ENCODE measurements around the gene SEMA4D. TPM values are rescaled to one million over a fixed set of nuclear protein-coding genes. Genes with fewer than 3 reads are reported as not detected.
A peak's percentile ranks its signal among the peaks of the same experiment; 100 is the strongest.

Gene SEMA4D
- total and polyA plus RNA-seq, 2 of the 13 experiments (the other 11 are each of a cell fraction or from before 2014, with no cell fraction given): 0.13 to 0.16 TPM

DNA sequence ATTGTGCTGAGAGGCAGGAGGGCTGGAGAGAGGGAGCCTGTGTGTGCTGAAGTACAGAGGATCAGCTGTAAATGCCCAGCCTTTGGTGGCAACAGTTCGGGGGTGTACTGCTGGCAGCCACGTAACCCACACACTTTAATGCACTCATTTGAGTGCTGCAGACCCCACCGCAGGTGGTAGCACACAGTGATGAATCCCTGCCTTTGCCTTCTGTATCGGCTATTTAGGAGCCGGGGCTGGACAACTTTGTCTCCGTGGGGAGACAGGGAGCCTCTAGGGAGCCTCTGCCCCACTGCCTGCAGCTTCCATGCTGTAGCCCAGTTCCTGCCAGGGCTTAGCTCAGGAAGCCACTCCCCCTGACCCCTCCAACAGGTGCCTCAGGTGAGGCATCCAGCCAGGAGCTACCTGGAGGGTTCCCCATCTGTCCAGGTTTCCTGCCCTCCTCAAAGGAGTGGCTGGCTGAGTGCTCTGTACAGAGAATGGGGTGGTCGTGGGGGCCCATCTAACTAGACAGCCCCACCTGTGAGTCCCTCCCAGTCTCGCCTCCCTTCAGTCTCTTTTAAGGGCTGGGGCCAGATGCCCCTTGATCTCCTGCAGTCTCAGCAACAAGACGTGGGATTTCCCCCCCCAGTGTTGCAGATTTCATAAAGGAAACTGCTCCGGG lies 135.1 kb downstream of the SEMA4D start:
- no peaks in the 10 kb centered on the region for H3K9me3 ChIP-seq (ENCODE audit: low read length)
- ChIA-PET POLR2A (interaction anchor here (1.4 kb wide), 1 partner anchor 194 kb away, joined by 4 read pairs; no protein-coding TSS in a partner anchor), CTCF (ENCODE audit: low intra/inter-chr PET ratio, low total read pairs) (no interaction called here)
- H3K4me1 ChIP-seq (ENCODE audit: insufficient read depth, low read length): peaks cover 66% of the 10 kb centered on the region
- intact Hi-C loops (cut with micrococcal nuclease; ENCODE audit: unreplicated experiment) (no loop called here), in situ Hi-C loops (cut with HindIII; ENCODE audit: extremely low pct_ligation_motif_present, low pct_unique_long_range_greater_than_20kb) (no loop called here)
- no peak overlapping the region for H3K4me3 ChIP-seq (replicated peaks in 1 of 3; ENCODE audit: insufficient read depth in 1 of 3, low read depth in 2 of 3, low read length in 3 of 3)
- no peak overlapping the region for H3K27ac ChIP-seq (ENCODE audit: extremely low read length, insufficient read depth, low read length)
- no peak overlapping the region for H3K4me2 ChIP-seq (ENCODE audit: low read depth, low read length)
- no peaks in the 10 kb centered on the region for H3K79me2 ChIP-seq (ENCODE audit: insufficient read depth, low read length)
- no peaks in the 10 kb centered on the region for H3K27me3 ChIP-seq (ENCODE audit: control insufficient read depth in 1 of 2, insufficient read depth in 2 of 2, low read length in 2 of 2)
- no peaks in the 10 kb centered on the region for H4K20me1 ChIP-seq (ENCODE audit: insufficient read depth, low read length)
- FAIRE-seq: no peak
- DNase-seq (ENCODE audit: low spot score): no peak
- WGBS (ENCODE audit: low lambda C conversion rate): 100% methylated on average over 5 of the region's 10 CpGs
- H2AFZ ChIP-seq (ENCODE audit: low read length): no peak overlapping the region
- TF ChIP-seq ZBTB38 (CRISPR knock-in tag; IDR thresholded peaks at IDR 0.05) (0 out of 2 replicates have a peak, but pooled peaks have one; percentile 26), KDM1A (CRISPR knock-in tag; IDR thresholded peaks at IDR 0.05) (no peak)
- H3K36me3 ChIP-seq (replicated peaks in 1 of 2; ENCODE audit: control insufficient read depth in 1 of 2, insufficient read depth in 2 of 2, low read length in 2 of 2): peaks cover 12 to 32% of the 10 kb centered on the region in 2 experiments
- no TSS peak for BruUV-seq (replicated peaks)
- no peak for ATAC-seq
- H3K9ac ChIP-seq (ENCODE audit: insufficient read depth, low read depth, low read length): no peak overlapping the region

DNA sequence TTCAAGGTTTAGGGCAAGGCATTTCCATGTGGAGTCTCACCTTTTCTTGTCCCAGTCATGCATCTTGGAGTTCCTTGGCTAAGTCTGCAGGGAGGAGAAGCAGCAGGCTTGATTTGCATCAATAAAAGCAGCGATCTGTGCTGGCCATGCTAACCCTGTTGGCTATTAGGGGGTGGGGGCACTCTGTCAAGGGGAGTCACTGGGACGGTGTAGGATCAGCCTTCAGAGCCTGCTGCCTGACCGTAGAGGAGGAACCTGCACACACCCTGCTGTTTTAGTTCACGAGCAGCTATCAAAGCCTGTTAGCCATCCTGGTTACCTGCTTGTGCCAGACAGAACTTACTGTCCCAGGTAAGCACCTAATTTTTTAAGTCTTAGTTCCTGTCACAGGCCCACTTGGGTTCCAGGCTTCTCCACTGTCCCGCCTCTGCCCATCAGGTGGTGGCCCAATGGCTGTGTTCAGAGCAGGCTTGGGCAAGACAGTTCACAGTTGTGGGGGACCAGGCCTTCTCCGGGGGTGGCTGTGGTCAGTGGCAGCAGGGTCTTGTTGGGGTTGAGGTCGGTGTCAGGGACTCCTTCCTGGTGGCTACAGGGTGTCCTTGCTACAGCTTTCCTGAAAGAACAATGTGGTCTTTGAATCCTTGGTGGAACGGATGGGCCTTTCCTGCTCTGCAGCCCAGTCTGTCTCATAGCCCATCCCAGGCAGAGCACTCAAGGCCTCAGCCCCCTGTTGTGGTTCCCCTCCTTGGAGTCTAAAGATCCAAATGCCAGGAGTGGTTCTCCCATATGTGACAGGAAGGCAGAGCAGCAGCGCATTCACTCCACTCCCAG lies 135.9 kb downstream of the SEMA4D start:
- no TSS peak for BruUV-seq (replicated peaks)
- Histone ChIP-seq H3K27me3 (ENCODE audit: control insufficient read depth in 1 of 2, insufficient read depth in 2 of 2, low read length in 2 of 2) (no peaks in the 10 kb centered on the region), H3K9me3 (ENCODE audit: low read length) (no peaks in the 10 kb centered on the region), H3K79me2 (ENCODE audit: insufficient read depth, low read length) (no peaks in the 10 kb centered on the region), H3K4me1 (ENCODE audit: insufficient read depth, low read length) (peaks cover 74% of the 10 kb centered on the region), H4K20me1 (ENCODE audit: insufficient read depth, low read length) (no peaks in the 10 kb centered on the region), H3K4me3 (replicated peaks in 1 of 3; ENCODE audit: insufficient read depth in 1 of 3, low read depth in 2 of 3, low read length in 3 of 3) (no peak overlapping the region), H2AFZ (ENCODE audit: low read length) (no peak overlapping the region), H3K27ac (ENCODE audit: extremely low read length, insufficient read depth, low read length) (no peak overlapping the region), H3K9ac (ENCODE audit: insufficient read depth, low read depth, low read length) (no peak overlapping the region), H3K36me3 (replicated peaks in 1 of 2; ENCODE audit: control insufficient read depth in 1 of 2, insufficient read depth in 2 of 2, low read length in 2 of 2) (peaks cover 13 to 33% of the 10 kb centered on the region in 2 experiments), H3K4me2 (ENCODE audit: low read depth, low read length) (no peak overlapping the region)
- FAIRE-seq (no peak), DNase-seq (ENCODE audit: low spot score) (no peak), ATAC-seq (no peak)
- ChIA-PET CTCF (ENCODE audit: low intra/inter-chr PET ratio, low total read pairs) (no interaction called here), POLR2A (no interaction called here)
- intact Hi-C loops (cut with micrococcal nuclease; ENCODE audit: unreplicated experiment): no loop called here
- in situ Hi-C loops (cut with HindIII; ENCODE audit: extremely low pct_ligation_motif_present, low pct_unique_long_range_greater_than_20kb): no loop called here
- 90% methylated on average over 3 of the region's 9 CpGs for WGBS (ENCODE audit: low lambda C conversion rate)
- TF ChIP-seq HNRNPLL (IDR thresholded peaks at IDR 0.05; ENCODE audit: low read depth, low read length, poor library complexity, severe bottlenecking): no peak
- TF ChIP-seq, protein P1, sequence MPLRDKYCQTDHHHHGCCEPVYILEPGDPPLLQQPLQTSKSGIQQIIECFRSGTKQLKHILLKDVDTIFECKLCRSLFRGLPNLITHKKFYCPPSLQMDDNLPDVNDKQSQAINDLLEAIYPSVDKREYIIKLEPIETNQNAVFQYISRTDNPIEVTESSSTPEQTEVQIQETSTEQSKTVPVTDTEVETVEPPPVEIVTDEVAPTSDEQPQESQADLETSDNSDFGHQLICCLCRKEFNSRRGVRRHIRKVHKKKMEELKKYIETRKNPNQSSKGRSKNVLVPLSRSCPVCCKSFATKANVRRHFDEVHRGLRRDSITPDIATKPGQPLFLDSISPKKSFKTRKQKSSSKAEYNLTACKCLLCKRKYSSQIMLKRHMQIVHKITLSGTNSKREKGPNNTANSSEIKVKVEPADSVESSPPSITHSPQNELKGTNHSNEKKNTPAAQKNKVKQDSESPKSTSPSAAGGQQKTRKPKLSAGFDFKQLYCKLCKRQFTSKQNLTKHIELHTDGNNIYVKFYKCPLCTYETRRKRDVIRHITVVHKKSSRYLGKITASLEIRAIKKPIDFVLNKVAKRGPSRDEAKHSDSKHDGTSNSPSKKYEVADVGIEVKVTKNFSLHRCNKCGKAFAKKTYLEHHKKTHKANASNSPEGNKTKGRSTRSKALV (CRISPR knock-in tag; IDR thresholded peaks at IDR 0.05): no peak
- TF ChIP-seq ZNF614 (CRISPR knock-in tag; IDR thresholded peaks at IDR 0.05; ENCODE audit: borderline replicate concordance): no peak
- no peak for TF ChIP-seq REPIN1 (CRISPR knock-in tag; IDR thresholded peaks at IDR 0.05; ENCODE audit: borderline replicate concordance, low read depth)
- TF ChIP-seq, protein P2, sequence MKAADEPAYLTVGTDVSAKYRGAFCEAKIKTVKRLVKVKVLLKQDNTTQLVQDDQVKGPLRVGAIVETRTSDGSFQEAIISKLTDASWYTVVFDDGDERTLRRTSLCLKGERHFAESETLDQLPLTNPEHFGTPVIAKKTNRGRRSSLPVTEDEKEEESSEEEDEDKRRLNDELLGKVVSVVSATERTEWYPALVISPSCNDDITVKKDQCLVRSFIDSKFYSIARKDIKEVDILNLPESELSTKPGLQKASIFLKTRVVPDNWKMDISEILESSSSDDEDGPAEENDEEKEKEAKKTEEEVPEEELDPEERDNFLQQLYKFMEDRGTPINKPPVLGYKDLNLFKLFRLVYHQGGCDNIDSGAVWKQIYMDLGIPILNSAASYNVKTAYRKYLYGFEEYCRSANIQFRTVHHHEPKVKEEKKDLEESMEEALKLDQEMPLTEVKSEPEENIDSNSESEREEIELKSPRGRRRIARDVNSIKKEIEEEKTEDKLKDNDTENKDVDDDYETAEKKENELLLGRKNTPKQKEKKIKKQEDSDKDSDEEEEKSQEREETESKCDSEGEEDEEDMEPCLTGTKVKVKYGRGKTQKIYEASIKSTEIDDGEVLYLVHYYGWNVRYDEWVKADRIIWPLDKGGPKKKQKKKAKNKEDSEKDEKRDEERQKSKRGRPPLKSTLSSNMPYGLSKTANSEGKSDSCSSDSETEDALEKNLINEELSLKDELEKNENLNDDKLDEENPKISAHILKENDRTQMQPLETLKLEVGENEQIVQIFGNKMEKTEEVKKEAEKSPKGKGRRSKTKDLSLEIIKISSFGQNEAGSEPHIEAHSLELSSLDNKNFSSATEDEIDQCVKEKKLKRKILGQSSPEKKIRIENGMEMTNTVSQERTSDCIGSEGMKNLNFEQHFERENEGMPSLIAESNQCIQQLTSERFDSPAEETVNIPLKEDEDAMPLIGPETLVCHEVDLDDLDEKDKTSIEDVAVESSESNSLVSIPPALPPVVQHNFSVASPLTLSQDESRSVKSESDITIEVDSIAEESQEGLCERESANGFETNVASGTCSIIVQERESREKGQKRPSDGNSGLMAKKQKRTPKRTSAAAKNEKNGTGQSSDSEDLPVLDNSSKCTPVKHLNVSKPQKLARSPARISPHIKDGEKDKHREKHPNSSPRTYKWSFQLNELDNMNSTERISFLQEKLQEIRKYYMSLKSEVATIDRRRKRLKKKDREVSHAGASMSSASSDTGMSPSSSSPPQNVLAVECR (CRISPR knock-in tag; IDR thresholded peaks at IDR 0.05; ENCODE audit: borderline replicate concordance): no peak
- no peak for TF ChIP-seq TEAD3 (CRISPR knock-in tag; optimal IDR thresholded peaks at IDR 0.05; ENCODE audit: borderline replicate concordance)
